ENCODE measurements around the gene RNF180.
"Not testable (repeated sequence)": the region's sequence is repeated elsewhere in the genome, so short reads cannot be mapped to it uniquely, and the experiment has no call there.

RNF180 gene

DNA sequence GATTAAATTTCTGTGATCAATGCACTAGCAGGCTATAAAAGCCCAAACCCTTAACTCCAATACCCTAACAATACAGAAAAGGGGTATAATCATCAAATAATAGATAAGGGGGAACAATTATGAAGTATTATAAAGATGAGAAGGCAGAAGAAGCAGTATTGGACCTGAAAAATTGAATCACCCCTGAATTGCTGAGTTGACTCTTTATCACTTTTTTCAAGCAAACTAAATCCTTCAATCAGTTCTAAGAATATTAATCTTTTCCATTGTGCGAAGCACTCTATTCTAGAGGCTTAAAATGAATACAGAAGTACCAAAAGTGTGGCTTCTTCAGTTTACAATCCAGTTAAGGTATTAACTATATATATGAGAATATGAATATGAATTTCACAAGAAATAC is 120.7 kb downstream of the RNF180 start:
- DNase-seq: no peak

DNA sequence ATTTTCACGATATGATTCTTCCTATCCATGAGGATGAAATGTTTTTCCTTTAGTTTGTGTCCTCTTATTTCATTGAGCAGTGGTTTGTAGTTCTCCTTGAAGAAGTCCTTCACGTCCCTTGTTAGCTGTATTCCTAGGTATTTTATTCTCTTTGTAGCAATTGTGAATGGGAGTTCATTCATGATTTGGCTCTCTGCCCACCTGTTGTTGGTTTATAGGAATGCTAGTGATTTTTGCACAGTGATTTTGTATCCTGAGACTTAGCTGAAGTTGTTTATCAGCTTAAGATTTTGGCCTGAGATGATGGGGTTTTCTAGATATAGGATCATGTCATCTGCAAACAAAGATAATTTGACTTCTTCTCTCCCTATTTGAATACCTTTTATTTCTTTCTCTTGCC is 122.9 kb downstream of the RNF180 start:
- not testable (repeated sequence) for DNase-seq

DNA sequence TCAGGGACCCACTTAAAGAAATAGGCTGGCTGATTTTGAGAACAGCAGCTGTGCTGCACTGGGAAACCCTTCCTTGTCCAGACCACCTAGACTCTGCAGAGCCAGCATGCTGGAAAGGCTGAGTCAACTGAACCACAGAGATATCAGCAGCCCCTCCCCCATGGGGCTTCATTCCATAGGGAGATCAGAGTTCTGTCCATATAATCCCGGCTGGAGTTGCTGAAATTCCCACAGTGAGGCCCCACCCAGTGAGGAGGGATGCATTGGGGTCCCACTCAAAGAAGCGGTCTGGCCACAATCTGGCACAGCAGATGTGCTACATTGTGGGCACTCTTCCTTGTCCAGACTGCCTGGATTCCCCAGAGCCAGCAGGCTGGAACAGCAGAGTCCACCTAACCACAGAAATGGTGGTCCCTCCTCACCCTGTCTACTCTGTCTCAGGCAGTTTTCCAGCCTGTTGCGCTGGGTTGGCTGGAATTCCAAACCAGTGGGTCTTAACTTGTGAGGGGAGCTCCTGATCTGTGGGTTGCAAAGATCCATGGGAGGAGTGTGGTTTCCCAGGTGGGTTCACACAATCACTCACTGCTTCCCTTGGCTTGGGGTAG is 127.1 kb downstream of the RNF180 start:
- no peak for DNase-seq

DNA sequence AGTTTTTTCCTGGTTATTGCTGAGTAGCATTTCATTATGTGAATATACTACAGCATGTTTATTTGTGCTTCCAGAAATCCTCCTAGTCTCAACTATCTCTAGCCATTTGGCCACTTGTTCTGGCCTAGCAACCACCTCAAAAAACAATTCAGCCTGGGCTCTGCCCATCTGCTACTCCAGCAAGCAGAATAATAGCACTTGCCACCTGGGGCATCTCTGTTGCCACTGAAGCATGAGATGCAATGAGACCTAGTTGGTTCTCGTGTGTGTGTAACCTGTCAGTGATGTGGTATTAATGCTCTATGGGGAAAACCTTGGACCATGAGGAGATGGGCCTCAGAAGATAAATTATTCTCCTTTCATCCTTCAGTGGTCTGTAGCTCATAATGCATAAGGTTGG is 129.5 kb downstream of the RNF180 start:
- DNase-seq: no peak

DNA sequence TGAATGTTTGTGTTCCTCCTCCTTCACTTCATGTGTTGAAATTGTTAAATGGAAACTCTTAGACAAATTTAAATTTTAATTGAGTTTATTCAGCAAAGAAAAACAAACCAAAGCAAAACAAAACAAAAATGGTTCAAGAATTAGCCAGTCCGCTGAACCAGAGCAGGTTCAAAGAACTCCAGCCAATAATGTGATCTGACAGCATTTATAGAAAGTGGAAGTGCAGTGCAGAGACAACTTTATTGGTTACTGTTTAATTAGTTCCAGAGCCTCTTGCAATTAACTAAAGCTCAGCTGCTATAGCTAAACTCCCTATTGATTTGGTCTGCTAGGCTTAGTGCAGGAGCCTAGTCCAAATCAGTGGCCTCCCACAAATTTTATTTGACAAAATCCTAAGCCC is 132.9 kb downstream of the RNF180 start:
- no peak for DNase-seq

DNA sequence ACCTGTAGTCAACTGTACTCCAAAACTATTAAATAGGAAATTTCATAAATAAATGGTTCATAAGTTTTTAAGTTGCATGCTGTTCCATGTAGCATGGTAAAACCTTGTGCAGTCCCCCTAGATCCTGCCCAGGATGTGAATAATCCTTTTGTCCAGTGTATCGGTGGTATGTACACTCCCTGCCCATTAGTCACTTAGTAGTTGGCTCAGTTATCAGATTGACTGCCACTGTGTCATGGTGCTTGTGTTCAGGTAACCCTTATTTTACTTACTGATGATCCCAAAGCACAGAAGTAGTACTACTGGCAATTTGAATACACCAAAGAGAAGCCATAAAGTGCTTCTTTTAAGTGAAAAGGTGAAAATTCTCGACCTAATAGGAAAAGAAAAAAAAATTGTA is 134.2 kb downstream of the RNF180 start:
- DNase-seq: no peak

DNA sequence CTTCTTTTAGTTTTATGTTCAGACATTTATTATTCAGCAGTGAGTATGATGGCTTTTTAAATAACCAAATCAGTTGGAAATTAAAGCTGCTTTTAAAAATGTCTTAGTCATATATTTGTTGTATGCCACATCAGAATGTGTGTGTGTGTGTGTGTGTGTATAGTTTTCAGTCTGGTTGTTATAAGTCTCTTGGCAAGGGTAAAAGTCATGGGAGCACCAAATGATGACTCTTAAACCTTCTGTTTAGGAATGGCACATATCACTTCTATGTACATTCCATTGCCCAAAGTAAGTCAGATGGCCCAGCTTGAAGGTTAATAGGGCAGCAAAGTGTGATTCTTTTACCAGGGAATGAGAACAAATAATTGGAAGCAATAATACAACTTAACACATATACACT is 135.9 kb downstream of the RNF180 start:
- no peak for DNase-seq

DNA sequence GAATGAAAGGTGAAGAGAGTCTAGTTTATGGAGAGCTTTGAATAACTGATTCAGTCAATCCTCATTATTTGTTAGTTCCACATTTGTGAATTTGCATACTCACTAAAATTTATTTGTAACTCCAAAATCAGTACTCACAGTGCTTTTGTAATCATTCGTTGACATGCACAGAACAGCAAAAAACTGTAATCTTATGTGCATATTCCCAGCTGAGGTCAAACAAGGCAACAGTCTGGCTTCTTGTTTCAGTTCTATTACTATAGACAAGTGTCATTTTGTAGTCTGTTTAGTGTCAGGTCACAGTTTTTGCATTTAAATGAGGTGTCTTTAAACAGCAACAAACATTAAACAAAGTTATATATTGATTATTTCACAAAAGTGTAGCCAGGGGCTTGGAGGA is 142.5 kb downstream of the RNF180 start:
- DNase-seq: no peak

DNA sequence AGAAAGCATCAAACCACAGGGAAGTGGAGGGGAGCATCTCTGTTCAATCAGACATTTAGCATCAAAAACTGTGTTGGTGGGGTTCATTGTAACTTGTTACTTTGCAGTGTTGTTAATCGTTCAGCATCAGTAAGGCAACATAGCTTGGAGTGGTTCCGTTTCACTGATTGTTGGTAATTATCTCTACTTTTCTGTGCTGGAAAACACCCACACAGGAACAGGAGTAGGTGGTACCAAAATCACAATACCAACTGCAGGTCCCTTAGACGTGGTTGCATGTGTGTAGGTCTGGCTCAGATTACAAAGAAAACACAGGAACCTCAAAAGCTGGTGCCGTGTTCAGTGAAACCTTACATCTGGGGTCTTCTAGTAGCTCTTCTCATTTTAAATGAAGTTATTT is 146.8 kb downstream of the RNF180 start:
- DNase-seq: no peak

DNA sequence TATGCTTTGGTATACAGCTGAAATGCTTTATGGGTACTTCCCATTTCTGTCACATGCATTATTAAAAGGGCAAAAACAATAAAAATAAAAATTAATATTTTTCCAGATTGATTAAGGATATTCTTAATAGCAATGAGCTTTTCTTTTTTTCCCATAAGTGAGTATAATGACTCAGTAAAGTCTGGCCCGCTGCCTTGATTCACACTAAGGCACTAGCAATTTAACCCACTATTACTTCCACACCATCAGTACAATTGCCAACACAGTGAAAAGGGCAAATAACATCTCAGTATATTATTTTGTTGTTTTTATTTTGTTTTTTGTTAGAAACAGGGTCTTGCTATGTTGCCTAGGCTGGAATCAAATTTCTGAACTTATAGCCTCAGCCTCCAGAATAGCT is 150.1 kb downstream of the RNF180 start:
- DNase-seq: no peak

DNA sequence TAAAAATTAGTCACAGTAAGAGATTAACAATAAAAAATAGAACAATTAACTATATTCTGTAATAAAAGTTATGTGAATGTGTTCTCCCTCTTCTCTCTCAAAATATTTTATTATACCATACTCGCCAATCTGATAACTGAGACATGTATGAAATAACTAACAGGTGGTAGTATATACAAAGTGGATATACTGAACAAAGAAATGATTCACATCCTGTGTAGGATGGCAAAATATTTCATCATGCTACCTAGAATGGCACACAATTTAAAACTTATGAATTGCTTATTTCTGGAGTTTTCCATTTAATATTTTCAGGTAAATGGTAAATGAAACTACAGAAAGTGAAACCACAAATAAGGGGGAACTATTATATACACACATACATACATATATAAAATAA is 152.5 kb downstream of the RNF180 start:
- DNase-seq: no peak

DNA sequence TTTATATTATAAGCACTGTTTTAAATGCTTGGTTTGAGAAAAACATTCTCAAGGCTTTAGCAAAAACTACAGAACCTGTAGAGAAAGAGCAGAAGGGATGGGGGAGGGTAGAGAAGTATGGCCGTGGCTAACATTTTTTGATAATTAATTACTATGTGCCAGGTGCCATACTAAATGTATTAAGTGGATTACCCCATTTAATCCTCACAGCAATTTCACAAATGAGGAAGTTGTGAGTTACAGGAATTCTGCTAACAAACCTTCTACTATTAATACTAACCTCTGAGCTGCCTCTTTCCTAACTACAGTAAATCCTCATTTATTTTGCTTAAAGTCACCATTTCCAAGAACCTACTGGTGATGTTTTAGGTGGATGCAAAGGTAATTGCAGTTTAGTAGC is 157.9 kb downstream of the RNF180 start:
- no peak for DNase-seq

DNA sequence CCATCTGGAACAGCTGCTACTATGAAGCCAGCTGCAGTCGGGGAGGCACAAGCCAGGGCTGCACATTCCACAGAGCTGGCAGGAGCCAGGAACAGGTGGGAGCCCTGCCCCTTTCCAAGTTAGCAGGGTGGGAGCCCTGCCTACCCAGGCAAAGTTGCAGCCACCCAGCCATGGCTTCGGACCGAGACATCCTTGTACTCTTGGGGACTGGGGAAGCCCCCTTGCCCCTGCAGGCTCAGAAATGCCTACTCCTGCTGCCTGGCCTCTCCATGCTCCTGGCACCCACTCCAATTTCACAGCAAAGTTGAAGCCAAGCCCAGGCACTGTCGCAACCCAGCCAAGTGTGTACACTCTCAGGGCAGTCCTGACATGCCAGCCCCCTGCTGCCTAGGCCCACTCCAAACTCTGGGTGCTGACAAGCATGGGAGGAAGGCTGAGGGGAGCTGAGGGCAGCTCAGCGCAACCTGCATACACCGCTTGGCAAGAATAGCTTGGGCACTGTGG is 165.1 kb downstream of the RNF180 start:
- no peak for DNase-seq

DNA sequence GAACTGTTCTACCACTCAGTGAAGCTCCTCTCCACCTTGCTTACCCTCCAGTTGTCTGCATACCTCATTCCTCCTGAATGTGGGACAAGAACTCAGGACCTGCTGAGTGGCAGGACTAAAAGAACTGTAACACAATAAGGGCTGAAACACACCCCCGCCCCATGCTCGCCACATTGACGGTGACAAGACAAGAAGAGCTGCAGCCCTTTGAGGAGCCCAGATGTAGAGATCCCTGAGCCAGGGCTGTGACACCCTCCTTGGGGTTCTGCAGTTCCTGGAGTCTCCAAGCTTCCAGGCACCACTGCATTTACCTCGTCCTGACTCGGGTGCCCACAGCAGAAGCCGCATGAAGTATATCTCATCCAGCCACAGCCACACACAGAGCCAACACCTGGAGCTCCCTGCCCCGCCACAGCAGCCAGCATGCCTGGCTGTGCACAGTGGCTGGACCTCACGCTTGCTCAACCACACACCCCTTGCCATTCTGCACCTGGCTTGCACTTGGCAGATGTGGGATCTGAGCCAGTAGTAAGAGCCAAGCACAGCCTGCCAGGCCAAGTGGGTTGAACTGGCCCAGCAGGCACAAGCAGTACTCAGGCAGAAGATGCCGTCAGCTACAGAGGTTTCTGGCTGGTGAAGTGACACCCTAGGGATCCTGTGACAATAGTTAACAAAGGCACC is 166.1 kb downstream of the RNF180 start:
- no peak for DNase-seq

DNA sequence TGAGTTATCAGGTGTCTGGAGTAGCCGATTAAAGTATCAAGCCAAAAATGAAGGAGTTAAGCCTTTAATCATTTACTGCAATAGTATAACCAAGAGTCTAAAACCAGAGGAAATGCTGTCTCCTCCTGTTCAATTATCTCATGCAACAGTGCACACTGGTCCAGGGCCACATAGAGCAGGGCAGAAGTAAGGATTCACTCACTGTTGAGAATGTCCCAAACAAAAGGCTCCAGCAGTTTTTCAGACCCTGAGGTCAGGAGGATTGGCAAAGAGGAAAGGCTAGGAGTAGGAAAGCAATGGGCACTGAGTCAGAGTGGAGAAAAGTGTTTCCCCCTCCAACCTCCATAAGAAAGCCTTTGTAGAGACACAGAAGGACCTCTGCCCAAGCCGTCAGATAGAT is 168.2 kb downstream of the RNF180 start:
- DNase-seq: no peak

DNA sequence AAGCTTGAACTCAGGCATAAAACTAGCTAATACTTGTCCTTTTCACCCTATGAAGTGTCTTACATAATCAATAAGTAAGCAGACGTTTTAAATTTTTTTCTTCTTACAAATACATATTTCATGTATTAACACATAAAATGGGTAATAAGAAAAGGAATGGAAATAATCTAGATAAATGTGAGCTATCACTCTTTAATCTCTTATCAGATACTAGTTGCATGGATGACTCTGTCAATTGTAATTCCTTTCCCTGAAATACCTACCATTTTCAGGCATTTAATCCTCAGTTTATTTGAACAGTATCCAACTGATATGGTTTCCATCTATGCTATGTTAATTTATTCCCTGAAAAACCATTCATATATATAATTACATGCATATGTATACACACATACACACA is 174.1 kb downstream of the RNF180 start:
- no peak for DNase-seq

DNA sequence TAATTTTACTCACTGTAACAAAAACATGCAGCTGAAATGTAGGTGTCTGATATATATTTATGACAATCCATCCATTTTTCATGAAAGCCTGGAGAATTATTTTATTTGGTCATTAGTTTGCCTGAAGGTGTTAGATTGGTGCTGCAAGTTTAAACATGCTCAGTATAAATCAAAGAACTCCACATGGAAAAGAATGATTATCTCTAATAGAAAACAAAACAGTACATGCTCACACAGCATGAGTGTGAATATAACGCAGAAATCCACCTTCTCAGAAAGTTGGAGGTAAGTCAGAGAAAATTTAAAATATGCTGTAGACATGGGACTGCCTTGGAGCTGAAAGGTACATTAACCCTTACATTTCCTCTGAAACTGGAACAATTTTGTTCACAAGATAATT is 174.7 kb downstream of the RNF180 start:
- no peak for DNase-seq

DNA sequence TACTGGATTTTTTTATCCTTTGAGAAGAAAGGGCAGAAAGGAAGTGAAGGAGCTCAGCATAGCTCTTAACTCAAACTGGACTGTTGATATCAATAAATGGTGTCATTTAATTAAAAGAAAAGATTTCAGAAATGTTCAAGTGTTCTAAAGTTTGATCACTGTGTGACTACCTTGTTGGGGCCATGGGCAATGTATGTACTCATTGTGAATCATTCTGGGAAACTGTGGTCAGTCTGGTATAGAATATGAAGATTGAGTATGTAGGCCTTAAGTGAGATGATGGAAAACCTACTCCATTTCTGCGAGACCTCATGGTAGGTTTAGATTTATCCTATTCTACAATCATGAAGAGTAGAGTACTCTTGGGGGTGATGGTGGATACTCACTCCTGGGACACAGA is 175.7 kb downstream of the RNF180 start:
- DNase-seq: no peak

DNA sequence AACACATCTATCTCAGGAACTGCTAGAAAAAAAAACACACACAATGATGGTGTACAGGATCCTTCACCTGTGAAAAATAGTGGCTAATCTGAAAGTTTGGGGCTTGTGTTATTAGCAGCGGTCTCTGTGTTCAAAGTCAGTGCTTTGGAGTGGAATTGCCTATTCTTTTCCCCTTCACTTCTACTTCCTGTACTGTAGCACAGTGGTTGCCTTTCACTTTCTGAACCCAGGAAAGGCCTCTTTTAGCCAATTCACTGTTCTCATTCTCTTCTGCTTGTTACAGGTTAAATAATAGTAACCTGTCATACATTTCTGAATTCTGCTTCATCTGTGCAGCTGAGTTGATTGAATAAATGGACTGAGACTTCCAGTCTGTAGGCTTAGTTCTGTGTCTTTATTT is 178.9 kb downstream of the RNF180 start:
- no peak for DNase-seq

DNA sequence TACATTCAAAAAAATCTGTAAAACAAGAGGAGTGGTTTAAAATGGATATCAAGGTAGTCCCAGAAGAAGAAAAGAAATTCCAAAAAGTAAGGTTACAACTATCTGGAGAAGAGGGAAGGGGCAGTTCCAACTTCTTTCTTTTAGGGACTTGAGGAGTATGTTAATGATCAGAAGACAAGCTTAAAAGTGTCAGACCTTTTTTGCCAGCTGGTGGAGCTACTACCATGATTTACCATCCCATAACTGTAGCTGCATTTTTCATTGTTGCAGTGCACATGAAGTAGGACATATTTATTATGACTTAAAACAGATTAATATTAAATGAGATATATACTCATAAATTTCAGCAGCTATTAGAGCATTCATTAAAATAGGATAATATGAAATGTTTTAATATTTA is 181.7 kb downstream of the RNF180 start:
- DNase-seq: no peak

DNA sequence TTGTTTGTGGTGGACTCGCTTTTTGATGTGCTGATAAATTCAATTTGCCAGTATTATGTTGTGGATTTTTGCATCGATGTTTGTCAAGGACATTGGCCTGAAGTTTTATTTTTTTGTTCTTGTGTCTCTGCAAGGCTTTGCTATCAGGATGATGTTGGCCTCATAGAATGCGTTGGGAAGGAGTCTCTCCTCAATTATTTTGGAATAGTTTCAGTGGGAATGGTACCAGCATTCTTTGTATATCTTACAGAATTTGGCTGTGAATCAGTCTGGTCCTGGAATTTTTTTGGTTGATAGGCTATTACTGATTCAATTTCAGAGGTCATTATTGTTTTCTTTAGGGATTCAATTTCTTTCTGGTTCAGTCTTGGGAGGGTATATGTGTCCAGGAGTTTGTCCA is 198.8 kb downstream of the RNF180 start:
- DNase-seq: no peak

DNA sequence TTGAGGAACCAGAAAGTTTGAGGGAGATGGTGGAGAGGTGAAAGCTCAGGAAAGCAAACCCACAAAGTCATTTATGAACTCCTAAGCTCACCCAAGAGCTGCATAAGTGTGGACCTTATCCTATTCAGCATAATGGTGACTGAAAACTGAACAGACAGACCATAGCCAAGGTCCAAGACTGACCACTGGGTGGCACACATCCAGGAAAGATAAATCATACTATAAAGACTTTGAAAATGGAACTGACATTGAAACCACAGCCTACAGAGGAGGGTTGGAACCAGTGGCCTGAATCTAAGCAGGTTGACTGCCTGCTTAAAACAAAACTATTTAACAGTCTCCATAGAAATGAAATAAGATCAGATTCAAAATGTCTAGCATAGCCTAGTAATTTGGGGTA is 219.1 kb downstream of the RNF180 start:
- DNase-seq: no peak

DNA sequence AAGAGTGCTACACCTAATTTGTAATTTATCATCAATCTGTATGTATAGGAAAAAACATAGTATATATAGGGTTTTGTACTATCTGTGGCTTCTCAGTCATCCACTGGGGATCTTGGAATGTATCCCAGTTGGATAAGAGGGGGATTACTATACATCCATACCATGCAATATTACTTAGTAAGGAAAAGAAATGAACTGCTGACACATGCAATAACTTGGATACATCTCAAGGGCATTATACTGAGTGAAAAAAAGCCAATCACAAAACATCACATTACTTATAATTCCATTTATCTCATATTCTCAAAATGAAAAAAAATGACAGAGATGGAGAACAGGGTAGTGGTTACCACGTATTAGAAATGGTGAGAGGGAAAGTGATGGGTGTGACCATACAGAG is 231.9 kb downstream of the RNF180 start:
- no peak for DNase-seq

DNA sequence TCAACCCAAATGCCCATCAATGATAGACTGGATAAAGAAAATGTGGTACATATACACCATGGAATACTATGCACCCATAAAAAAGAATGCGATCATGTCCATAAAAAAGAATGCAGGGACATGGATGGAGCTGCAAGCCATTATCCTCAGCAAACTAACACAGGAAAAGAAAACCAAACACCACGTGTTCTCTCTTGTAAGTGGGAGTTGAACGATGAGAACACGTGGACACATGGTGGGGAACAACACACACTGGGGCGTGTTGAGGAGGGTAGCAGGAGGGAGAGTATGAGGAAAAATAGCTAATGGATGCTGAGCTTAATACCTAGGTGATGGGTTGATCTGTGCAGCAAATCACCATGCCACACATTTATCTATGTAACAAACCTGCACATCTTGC is 233.1 kb downstream of the RNF180 start:
- not testable (repeated sequence) for DNase-seq
